Gastroesophageal sphincter (tissue), 3 donors: ENCODE results near the gene HNRNPA0.

Source experiments
- CTCF ChIP-seq, 4 experiments: fragments of 200-600 bp in 2 of 4; fragments of 450-650 bp in 2 of 4; sonication (generic) in 1 of 4; IDR thresholded peaks; one replicate each; pipeline ENCODE4 v1.5.1; 2017 to 2019; ENCODE audit warnings: antibody characterized with exemption in 4 of 4, mild to moderate bottlenecking in 2 of 4, moderate library complexity in 2 of 4
- POLR2A ChIP-seq, 2 donors: fragments of 450-650 bp; IDR thresholded peaks; one replicate each; pipeline ENCODE4 v1.6.1; 2017; ENCODE audit warnings: antibody characterized with exemption in 2 of 2, mild to moderate bottlenecking in 2 of 2, moderate library complexity in 1 of 2
- POLR2AphosphoS5 ChIP-seq: sonication (generic); formaldehyde crosslinking; IDR thresholded peaks from one replicate; pipeline ENCODE4 v1.6.1; 2017; ENCODE audit warnings: antibody characterized with exemption

DNA sequence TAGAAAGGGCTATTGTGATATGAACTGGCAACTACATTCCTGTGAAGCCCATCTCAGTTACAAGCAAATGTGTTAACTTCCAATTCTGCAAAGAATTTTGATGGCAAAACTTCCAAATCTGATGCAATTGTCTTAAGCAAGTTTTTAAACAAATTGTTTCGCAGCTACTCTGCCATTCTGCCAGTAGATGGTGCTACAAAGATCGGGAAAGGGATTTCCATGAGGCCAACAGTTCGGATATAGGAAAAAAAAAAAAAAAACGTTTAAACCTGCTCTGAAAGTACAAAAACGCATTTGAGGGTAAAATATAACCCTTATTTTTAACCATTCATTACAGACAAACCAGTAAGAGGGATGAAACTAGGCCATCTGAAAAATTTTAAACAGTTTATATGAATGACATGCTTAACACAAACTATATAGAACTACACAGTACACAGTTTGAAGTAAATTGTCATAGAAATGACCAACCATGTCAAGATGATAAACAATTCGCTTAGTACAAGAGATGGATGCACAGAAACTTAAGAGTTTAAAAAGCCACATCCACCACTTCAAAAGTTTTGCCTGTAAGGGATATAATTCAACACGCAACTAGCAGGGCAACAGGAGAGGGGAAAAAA lies 2.2 kb downstream of the HNRNPA0 start:
- peak; percentile 60 to 78 (median 73) for TF ChIP-seq CTCF (IDR thresholded peaks at IDR 0.05)
- TF ChIP-seq POLR2AphosphoS5: no peak
- TF ChIP-seq POLR2A (IDR thresholded peaks at IDR 0.05): no peak
